SK-N-SH (cell line): ENCODE results near the gene GCN1. TPM values are rescaled to one million over a fixed set of nuclear protein-coding genes. Genes with fewer than 3 reads are reported as not detected.

Experiments
- CTCF ChIA-PET: fragments of 300-600, 350-600 bp; formaldehyde crosslinking; extraction: SDS; loops from one replicate; lab custom pipeline; 2021; lab: Yijun Ruan, JAX
- POLR2A ChIA-PET: fragments of 350-600 bp; sonication (Branson Sonifier 250); formaldehyde crosslinking; extraction: SDS; loops from one replicate; lab custom pipeline; 2020; ENCODE audit warnings: antibody characterized with exemption, inconsistent platforms; lab: Yijun Ruan, JAX
- DNase-seq: peaks from one replicate; pipeline ENCODE4 v3.0.0; 2012
- H2AFZ ChIP-seq: fragments of 200-600 bp; sonication (generic); 2 replicates; pipeline ENCODE4 v1.8.1; 2016; ENCODE audit warnings: antibody characterized with exemption, mild to moderate bottlenecking, low read depth
- H3F3A ChIP-seq: fragments of 200-600 bp; sonication (generic); replicated peaks from 2 replicates; pipeline ENCODE3; 2016; ENCODE audit warnings: antibody characterized with exemption, mild to moderate bottlenecking; ENCODE audit not compliant: insufficient read depth
- H3K27ac ChIP-seq, 2 experiments: fragments of 200-500 bp in 1 of 2; fragments of 200-600 bp in 1 of 2; sonication (Bioruptor generic) in 1 of 2; sonication (generic), shearing (Covaris generic) in 1 of 2; 2 replicates each; pipeline versions ENCODE4 v1.5.1 to v1.6.1; 2014 to 2016; ENCODE audit warnings: low read depth in 2 of 2, inconsistent platforms in 1 of 2, low read length in 1 of 2, mild to moderate bottlenecking in 1 of 2, mixed read lengths in 1 of 2
- H3K27me3 ChIP-seq: fragments of 200-600 bp; sonication (generic), shearing (Covaris generic); 2 replicates; pipeline ENCODE4 v1.6.1; 2016; ENCODE audit warnings: mixed run types; ENCODE audit not compliant: insufficient read depth
- H3K36me3 ChIP-seq, 2 experiments: fragments of 200-500 bp in 1 of 2; fragments of 200-600 bp in 1 of 2; sonication (Bioruptor generic) in 1 of 2; sonication (generic) in 1 of 2; replicated peaks in 1 of 2; 2 replicates each; pipeline versions ENCODE3 to v1.5.1; 2014 to 2016; ENCODE audit warnings: low read length in 1 of 2, mild to moderate bottlenecking in 1 of 2; ENCODE audit not compliant: insufficient read depth in 2 of 2, control insufficient read depth in 1 of 2
- H3K4me1 ChIP-seq, 2 experiments: fragments of 200-500 bp in 1 of 2; fragments of 200-600 bp in 1 of 2; sonication (Bioruptor generic) in 1 of 2; sonication (generic), shearing (Covaris generic) in 1 of 2; 2 replicates each; pipeline versions ENCODE4 v1.5.1 to v1.6.1; 2014 to 2016; ENCODE audit warnings: low read depth in 1 of 2, low read length in 1 of 2, mixed run types in 1 of 2; ENCODE audit not compliant: insufficient read depth in 2 of 2, control insufficient read depth in 1 of 2
- H3K4me2 ChIP-seq: fragments of 200-600 bp; sonication (generic), shearing (Covaris generic); 2 replicates; pipeline ENCODE4 v1.6.1; 2017; ENCODE audit warnings: mixed run types
- H3K4me3 ChIP-seq, 2 experiments: fragments of 200-500 bp in 1 of 2; fragments of 200-600 bp in 1 of 2; sonication (Bioruptor generic) in 1 of 2; sonication (generic), shearing (Covaris generic) in 1 of 2; 2 replicates each; pipeline versions ENCODE4 v1.5.1 to v1.8.1; 2014 to 2016; ENCODE audit warnings: low read depth in 2 of 2, inconsistent platforms in 1 of 2, low read length in 1 of 2, mild to moderate bottlenecking in 1 of 2, mixed read lengths in 1 of 2, moderate library complexity in 1 of 2
- H3K79me2 ChIP-seq: fragments of 200-600 bp; sonication (generic); 2 replicates; pipeline ENCODE4 v1.8.1; 2017; ENCODE audit warnings: mild to moderate bottlenecking; ENCODE audit not compliant: insufficient read depth
- H3K9ac ChIP-seq: fragments of 200-600 bp; sonication (generic); 2 replicates; pipeline ENCODE4 v1.6.1; 2017; ENCODE audit warnings: mixed run types
- H3K9me2 ChIP-seq: fragments of 200-600 bp; sonication (generic); 2 replicates; pipeline ENCODE4 v1.6.1; 2017; ENCODE audit warnings: mixed run types
- H3K9me3 ChIP-seq: fragments of 200-600 bp; sonication (generic); 2 replicates; pipeline ENCODE4 v1.6.1; 2017; ENCODE audit warnings: mixed run types, mild to moderate bottlenecking, moderate library complexity
- H4K20me1 ChIP-seq: fragments of 200-600 bp; sonication (generic); 2 replicates; pipeline ENCODE4 v1.6.1; 2017; ENCODE audit warnings: mild to moderate bottlenecking, mixed run types; ENCODE audit not compliant: insufficient read depth
- FOXM1 ChIP-seq: IDR thresholded peaks from 2 replicates; pipeline ENCODE4 v1.4.0; 2012; ENCODE audit warnings: low read depth, mild to moderate bottlenecking
- GABPA ChIP-seq: IDR thresholded peaks from 2 replicates; pipeline ENCODE4 v1.4.0; 2012; ENCODE audit warnings: low read depth, mild to moderate bottlenecking
- MXI1 ChIP-seq: IDR thresholded peaks from 2 replicates; pipeline ENCODE4 v1.6.1; 2012; ENCODE audit warnings: mild to moderate bottlenecking, low read depth, low read length, improper control_type of control experiment
- NRF1 ChIP-seq: IDR thresholded peaks from 2 replicates; pipeline ENCODE4 v1.6.1; 2012; ENCODE audit warnings: low read depth, mild to moderate bottlenecking, low read length
- REST ChIP-seq: IDR thresholded peaks from 2 replicates; pipeline ENCODE4 v1.6.1; 2012; ENCODE audit warnings: mild to moderate bottlenecking, low read depth, low read length, moderate library complexity
- RFX5 ChIP-seq: IDR thresholded peaks from 2 replicates; pipeline ENCODE4 v1.6.1; 2012; ENCODE audit warnings: mild to moderate bottlenecking, improper control_type of control experiment, low read length
- SMC3 ChIP-seq: IDR thresholded peaks from 2 replicates; pipeline ENCODE4 v1.6.1; 2012; ENCODE audit warnings: low read depth, low read length, improper control_type of control experiment
- TEAD4 ChIP-seq: IDR thresholded peaks from 2 replicates; pipeline ENCODE4 v1.4.0; 2012; ENCODE audit warnings: mild to moderate bottlenecking, borderline replicate concordance; ENCODE audit not compliant: insufficient read depth
- WGBS: methylation state at CpG from one replicate; pipeline ENCODE4 v1.1.6; 2017; ENCODE audit warnings: low lambda C conversion rate; 5-methylcytosine and 5-hydroxymethylcytosine counted together
- polyA plus RNA-seq, 3 experiments: library from polyadenylated mRNA; depleted of rRNA; stranded (reverse); fragments of >200 nt; gene quantifications; 2 replicates each; pipeline ENCODE4 v1.2.3, GENCODE V29; 2012

The GCN1 gene
- polyA plus RNA-seq, 1 of the 3 experiments (the other 2 are of a cell fraction) = 54.4 TPM

GRCh38 chr12:120218680-120219606 is 24.4 kb upstream of the GCN1 start (continued):
- TF ChIP-seq REST = no peak
- TF ChIP-seq, all 33 proteins: peak for 0

DNA sequence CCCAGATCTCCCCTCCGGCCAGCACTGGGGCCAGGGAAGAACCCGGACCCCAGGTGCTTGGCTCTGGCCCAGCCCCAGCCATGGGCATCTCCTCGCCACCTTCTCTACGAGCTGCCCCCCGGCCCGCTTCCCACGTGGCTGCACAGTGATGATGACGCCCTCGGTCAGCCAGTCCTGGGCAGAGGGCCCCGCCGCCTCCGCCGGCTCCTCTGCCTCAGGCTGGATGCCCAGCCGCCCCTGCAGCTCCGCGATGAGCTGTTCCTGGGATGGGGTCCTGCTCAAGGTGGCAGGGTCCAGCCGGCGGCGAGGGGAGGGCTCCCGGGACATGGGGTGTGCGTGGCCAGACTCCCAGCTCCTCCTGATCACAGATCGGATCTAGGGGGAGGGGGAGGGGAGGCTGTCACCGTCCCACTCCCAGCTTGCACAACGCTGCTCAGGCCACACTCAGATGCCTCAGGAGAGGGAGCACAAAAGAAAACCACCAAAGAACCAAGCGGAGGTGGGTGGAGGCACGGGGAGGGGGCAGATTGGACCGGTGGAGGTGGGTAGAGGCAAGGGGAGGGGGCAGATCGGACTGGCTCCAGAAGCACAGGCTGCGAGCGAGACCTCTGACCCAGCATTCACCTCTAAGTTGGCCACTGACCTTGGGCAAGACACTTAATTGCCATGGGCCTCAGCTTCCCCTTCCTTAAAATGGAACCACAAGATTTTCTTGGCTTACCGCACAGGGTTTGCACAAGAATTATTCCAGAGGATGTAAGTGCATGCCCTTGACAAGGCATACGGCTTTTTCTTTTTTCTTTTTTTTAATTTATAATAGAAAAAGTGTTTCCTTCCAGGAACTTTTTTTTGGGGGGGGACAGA is 22.5 kb upstream of the GCN1 start:
- no peak overlapping the region for H3K4me2 ChIP-seq
- peaks cover 35% of the 10 kb centered on the region for H3K79me2 ChIP-seq
- CTCF ChIA-PET = interaction anchor here (0.7 to 18.6 kb wide), 5 partner anchors 12 to 93 kb away, joined by 3 to 618 read pairs (median 15); partner anchors contain the start of genes PXN and RPLP0
- no peak overlapping the region for H3K9ac ChIP-seq
- H3K36me3 ChIP-seq = peaks cover 36 to 84% of the 10 kb centered on the region in 2 experiments
- H4K20me1 ChIP-seq = no peaks in the 10 kb centered on the region; the same call in 1 of the 2 replicates
- H3K4me3 ChIP-seq = no peak overlapping the region
- DNase-seq = peak; percentile 62
- H3K4me1 ChIP-seq = no peaks in the 10 kb centered on the region
- POLR2A ChIA-PET = interaction anchor here (0.7 to 1.2 kb wide), 3 partner anchors 14 to 74 kb away, joined by 3 to 8 read pairs (median 4); partner anchors contain the start of genes RNU4-2 and RPLP0
- TF ChIP-seq FOXM1 (no peak), RFX5 (no peak), TEAD4 (no peak), SMC3 (no peak), GABPA (no peak), NRF1 (no peak), MXI1 (no peak)
- H3K9me3 ChIP-seq = no peaks in the 10 kb centered on the region
- no peak overlapping the region for H2AFZ ChIP-seq
- no peaks in the 10 kb centered on the region for H3K27me3 ChIP-seq
- H3F3A ChIP-seq = peaks cover 3% of the 10 kb centered on the region
- H3K27ac ChIP-seq = no peak overlapping the region
- WGBS = 84% methylated on average over 18 of the region's 32 CpGs
- H3K9me2 ChIP-seq = no peaks in the 10 kb centered on the region
